ENCODE results near the gene DMC1. TPM values are rescaled to one million over a fixed set of nuclear protein-coding genes. Genes with fewer than 3 reads are reported as not detected.

DMC1 gene
- total RNA-seq, 1 donor from 2014 or later, result 1.5 TPM

DNA sequence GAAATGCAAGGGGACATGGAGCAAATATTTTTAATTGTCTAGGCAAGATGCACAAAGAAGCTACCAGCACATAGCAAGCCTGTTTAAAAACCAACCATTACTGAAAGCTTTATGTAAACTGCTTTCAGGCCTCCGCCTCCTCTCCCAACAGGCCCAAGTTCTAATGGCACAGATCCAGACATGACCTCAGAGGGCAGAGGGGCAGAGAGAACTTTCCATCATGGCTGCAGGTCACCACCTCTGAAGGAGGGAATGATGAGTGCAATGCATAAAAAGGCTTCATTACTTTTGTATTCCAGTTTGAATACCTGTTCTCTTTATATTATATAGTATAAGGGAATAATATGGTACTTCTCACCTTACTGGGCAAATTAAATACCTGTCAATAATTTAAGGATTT is 79.1 kb downstream of the DMC1 start:
- Histone ChIP-seq H3K27me3 (ENCODE audit: control insufficient read depth, insufficient read depth, low read length) (no peaks in the 10 kb centered on the region), H3K4me3 (ENCODE audit: low read depth, low read length) (no peak overlapping the region), H3K36me3 (ENCODE audit: control insufficient read depth, insufficient read depth, low read length) (peaks cover 4% of the 10 kb centered on the region)
- DNase-seq (ENCODE audit: low read depth), result no peak
- TF ChIP-seq, protein P1, sequence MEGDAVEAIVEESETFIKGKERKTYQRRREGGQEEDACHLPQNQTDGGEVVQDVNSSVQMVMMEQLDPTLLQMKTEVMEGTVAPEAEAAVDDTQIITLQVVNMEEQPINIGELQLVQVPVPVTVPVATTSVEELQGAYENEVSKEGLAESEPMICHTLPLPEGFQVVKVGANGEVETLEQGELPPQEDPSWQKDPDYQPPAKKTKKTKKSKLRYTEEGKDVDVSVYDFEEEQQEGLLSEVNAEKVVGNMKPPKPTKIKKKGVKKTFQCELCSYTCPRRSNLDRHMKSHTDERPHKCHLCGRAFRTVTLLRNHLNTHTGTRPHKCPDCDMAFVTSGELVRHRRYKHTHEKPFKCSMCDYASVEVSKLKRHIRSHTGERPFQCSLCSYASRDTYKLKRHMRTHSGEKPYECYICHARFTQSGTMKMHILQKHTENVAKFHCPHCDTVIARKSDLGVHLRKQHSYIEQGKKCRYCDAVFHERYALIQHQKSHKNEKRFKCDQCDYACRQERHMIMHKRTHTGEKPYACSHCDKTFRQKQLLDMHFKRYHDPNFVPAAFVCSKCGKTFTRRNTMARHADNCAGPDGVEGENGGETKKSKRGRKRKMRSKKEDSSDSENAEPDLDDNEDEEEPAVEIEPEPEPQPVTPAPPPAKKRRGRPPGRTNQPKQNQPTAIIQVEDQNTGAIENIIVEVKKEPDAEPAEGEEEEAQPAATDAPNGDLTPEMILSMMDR (IDR thresholded peaks at IDR 0.05; ENCODE audit: insufficient read depth, low read length, poor library complexity, severe bottlenecking), result no peak

DNA sequence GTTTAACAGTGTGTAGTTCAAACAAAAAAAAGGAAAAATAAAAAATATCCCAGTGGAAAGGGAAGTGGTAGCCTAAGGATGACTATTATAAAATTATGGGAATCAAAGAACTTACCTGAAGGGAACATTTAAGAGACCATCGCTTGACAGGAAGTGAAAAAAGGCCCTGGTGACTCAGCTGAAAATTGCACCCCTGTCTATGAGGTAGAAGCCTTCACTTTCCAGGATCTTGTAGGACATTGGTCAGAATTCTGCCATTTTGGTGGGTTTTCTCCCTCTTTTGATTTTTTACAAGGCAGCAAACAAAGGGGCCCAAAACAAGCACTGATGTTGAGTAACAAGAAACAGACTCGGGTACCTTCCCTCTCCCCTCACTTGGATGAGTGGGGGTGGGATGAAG is 79.5 kb downstream of the DMC1 start:
- TF ChIP-seq, protein P1 (IDR thresholded peaks at IDR 0.05; ENCODE audit: insufficient read depth, low read length, poor library complexity, severe bottlenecking), result no peak
- Histone ChIP-seq H3K27me3 (ENCODE audit: control insufficient read depth, insufficient read depth, low read length) (no peaks in the 10 kb centered on the region), H3K4me3 (ENCODE audit: low read depth, low read length) (no peak overlapping the region), H3K36me3 (ENCODE audit: control insufficient read depth, insufficient read depth, low read length) (peaks cover 4% of the 10 kb centered on the region)
- no peak for DNase-seq (ENCODE audit: low read depth)

DNA sequence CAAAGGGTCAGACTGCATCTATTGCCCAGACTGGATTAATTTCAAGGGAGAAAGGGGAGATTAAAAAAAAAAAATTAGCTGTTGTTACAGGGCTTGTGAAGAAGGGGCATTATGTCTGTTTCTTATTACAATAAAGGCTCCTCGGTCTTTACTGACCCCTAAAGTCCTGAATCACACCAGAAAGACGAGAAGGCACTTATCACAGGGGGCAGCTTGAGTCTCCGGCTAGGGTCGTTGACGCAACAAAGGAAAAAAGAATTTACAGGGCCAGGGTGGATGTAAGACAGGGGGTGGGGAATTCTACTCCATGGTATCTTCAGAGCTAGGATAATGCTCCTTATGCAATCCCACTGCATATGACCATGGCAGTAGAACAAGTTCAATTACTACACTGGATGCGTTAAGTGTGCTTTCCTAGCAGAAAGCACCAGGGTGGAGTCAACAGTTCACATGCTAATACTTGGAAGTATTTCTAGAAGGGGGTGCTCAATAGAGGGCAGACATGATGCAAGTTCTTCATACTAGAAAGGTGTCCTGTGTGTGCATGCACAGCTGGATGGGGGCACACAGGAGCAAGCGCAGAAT is 80.3 kb downstream of the DMC1 start:
- no peak overlapping the region for H3K4me3 ChIP-seq (ENCODE audit: low read depth, low read length)
- H3K36me3 ChIP-seq (ENCODE audit: control insufficient read depth, insufficient read depth, low read length), result peaks cover 4% of the 10 kb centered on the region
- TF ChIP-seq, protein P1 (IDR thresholded peaks at IDR 0.05; ENCODE audit: insufficient read depth, low read length, poor library complexity, severe bottlenecking), result no peak

DNA sequence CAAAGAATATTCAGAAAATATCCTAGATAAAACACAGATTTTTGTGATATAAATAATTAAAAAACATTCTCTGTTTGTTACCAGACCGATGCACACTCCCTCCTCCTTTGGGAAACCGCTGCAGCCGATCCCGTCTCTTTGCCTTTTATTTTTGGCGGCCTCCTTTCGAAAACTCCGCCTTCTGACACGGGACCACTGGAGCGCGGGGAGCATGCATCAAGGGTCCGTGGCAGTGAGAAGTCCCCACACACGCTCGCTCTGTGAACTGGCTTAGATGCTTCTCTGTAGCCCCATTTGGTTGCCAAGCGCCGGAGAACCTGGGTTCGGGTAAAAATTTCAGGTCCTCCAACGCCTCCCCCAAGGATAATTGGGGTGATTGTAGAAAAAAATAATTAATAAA is 80.8 kb downstream of the DMC1 start:
- Histone ChIP-seq H3K27me3 (ENCODE audit: control insufficient read depth, insufficient read depth, low read length) (no peaks in the 10 kb centered on the region), H3K36me3 (ENCODE audit: control insufficient read depth, insufficient read depth, low read length) (peaks cover 4% of the 10 kb centered on the region), H3K4me3 (ENCODE audit: low read depth, low read length) (no peak overlapping the region)
- TF ChIP-seq, protein P1 (IDR thresholded peaks at IDR 0.05; ENCODE audit: insufficient read depth, low read length, poor library complexity, severe bottlenecking), result no peak
- no peak for DNase-seq (ENCODE audit: low read depth)

More for the DNA sequence above, 80.3 kb downstream of the DMC1 start:
- H3K27me3 ChIP-seq (ENCODE audit: control insufficient read depth, insufficient read depth, low read length), result no peaks in the 10 kb centered on the region
- DNase-seq (ENCODE audit: low read depth), result no peak

DNA sequence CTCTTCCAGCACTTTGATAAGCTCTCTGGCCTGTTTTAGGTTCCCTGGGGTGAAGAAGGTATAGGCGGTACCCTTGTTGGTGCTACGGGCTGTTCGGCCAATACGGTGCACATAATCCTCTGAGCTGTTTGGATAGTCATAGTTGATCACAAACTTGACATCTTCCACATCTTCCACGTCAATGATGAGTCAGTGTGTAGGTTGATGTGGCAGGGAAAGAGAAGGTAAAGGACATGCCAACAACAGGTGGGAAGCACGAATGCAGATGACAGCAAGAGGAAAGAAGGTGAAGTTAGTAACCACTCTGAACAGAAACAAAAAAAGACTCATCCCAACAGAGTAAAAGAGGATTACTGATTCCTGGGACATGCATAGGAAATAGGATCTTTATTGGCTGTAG is 82.0 kb downstream of the DMC1 start:
- TF ChIP-seq, protein P1 (IDR thresholded peaks at IDR 0.05; ENCODE audit: insufficient read depth, low read length, poor library complexity, severe bottlenecking), result no peak
- DNase-seq (ENCODE audit: low read depth), result no peak
- peaks cover 6% of the 10 kb centered on the region for H3K36me3 ChIP-seq (ENCODE audit: control insufficient read depth, insufficient read depth, low read length)

DNA sequence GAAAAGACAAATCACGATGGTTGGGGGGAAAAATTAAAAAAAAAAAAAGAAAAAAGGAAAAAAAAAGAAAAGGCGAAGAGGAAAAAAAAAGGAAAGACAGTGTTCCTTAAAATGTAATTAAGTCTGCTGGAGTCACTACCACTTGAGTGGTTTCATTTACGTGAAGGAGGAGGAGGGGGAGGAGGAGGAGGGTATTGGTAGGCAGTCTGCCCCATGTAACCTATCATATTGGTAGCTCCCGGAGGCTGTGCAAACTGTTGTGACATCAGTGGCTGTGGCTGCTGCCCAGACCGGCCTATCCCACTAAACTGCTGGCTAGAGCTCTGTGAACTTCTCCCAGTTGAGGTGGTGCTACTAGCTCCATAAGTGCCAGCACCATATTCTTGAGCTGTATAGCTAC is 84.2 kb downstream of the DMC1 start:
- Histone ChIP-seq H3K27me3 (ENCODE audit: control insufficient read depth, insufficient read depth, low read length) (no peaks in the 10 kb centered on the region), H3K36me3 (ENCODE audit: control insufficient read depth, insufficient read depth, low read length) (peaks cover 6% of the 10 kb centered on the region), H3K4me3 (ENCODE audit: low read depth, low read length) (no peak overlapping the region)
- TF ChIP-seq, protein P1 (IDR thresholded peaks at IDR 0.05; ENCODE audit: insufficient read depth, low read length, poor library complexity, severe bottlenecking), result no peak
- no peak for DNase-seq (ENCODE audit: low read depth)

More for the DNA sequence above, 82.0 kb downstream of the DMC1 start:
- Histone ChIP-seq H3K4me3 (ENCODE audit: low read depth, low read length) (no peak overlapping the region), H3K27me3 (ENCODE audit: control insufficient read depth, insufficient read depth, low read length) (no peaks in the 10 kb centered on the region)
